HG03108 (cell line): ENCODE measurements around the gene SDK1.
"Not testable (repeated sequence)": the region's sequence is repeated elsewhere in the genome, so short reads cannot be mapped to it uniquely, and the experiment has no call there.

Experiments
- ATAC-seq: cut with Tn5 transposase; IDR thresholded peaks from one replicate; pipeline ENCODE4 v1.9.1; 2021; ENCODE audit warnings: moderate library complexity; ENCODE audit not compliant: unreplicated experiment

The SDK1 gene

DNA sequence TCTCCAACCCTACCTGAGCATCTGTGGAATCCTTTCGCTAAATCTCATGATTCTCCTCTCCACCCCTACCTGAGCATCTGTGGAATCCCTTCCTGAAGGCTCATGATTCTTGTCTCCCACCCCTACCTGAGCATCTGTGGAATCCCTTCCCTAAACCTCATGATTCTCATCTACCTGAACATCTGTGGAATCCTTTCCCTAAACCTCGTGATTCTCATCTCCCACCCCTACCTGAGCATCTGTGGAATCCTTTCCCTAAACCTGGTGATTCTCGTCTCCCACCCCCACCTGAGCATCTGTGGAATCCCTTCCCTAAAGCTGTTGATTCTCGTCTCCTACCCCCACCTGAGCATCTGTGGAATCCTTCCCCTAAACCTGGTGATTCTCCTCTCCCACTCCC is 342.0 kb downstream of the SDK1 start:
- no peak for ATAC-seq

DNA sequence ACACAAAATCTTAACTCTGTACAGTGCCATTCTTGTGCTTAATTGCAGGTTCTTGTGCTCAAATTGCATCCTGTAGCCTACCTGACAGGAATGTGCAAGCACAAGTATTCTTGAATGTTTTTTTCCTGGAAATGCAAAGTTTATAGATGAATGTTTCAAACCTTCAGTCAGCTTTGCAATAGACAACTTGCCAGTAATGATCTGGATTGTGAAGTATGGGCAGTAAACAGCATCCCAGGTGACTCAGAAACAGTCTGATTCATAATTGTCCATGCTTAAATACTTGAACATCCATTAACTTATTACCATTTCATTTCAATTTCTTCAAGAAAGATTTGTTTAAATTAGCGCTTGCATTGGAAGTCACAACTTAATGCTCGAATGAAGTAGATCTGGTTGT is 347.2 kb downstream of the SDK1 start:
- ATAC-seq = no peak

DNA sequence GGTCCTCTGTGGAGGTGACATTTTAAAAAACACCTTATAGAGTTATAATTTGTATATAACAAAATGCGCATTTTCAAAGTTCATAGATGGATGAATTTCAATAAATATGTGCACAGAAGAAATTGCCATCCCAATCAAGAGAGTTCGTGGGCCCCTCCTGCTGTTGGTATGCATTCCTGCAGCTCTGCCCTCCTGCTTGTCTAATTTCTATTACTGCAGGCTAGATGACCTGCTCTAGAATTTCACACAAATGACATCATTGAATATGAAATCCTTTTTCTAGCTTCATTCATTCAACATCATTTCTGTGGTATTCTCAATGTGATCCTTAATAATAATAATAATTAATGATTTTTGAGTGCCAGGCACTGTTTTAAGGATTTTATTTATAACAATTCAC is 348.2 kb downstream of the SDK1 start:
- no peak for ATAC-seq

DNA sequence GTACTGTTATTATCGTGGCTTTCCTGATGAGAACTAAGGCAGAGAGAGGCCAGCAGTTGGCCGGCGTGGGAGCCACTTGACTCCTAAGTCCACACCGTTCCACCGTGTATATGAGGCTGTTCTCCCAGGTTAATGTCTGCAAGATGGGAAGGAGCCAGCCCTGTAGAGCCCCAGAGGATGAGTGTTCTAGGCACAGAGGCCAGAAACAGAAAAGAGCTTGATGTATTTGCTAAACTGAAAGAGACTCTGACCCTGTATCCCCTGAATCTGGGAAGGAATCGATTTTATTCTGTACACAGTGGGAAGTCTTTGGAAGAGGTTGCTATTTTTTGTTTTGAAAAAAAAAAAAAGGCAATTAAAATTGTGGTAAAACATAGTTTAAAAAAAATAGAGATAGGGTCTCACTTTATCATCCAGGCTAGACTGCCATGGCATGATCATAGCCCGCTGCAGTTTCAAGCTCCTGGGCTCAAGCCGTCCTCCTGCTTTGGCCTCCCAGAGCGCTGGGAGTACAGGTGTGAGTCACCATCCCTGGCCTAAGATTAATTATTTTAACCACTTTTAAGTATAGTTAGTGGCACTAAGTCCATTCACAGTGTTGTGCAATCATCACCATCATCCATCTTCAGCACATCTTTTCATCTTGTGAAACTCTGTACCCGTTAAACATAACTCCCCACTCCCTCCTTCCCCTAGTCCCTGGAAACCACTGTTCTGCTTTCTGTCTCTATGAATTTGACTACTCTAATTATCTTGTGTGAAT is 348.8 kb downstream of the SDK1 start:
- ATAC-seq = no peak

DNA sequence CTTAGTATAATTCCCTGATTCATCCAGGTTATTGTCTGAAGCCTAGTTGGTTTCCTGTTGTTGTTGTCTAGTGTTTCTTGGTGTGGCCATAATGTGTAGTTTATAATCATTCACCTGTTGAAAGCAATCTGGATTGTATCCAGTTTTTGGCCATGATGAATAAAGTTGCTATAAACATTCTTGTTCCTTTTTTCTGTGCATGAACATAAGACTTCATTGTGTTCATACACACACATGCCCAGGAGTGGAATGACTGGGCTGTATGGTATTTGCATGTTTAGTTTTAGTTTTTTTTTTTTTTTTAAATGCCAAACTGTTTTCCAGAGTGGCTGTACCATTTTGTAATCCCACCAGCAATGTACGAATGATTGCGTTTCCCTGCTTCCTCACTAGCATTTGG is 349.8 kb downstream of the SDK1 start:
- no peak for ATAC-seq

DNA sequence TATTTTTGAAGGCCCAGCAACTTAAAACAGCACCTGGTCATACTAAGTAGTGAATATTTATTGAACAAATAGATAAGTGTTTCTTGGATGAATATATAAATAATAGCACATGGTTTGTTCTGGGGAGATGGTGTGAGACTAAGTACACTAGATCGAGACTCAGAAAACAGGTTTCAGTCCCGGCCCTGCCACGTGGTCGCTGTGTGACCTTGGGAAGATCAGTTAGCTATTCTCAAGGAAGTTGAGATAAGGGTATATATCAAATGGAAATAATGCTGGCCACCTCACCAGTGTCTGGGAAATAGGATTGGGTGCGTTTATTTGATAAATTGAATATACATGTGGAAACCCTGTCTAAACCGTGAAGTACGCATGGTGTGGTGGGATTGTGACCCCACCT is 354.6 kb downstream of the SDK1 start:
- no peak for ATAC-seq

DNA sequence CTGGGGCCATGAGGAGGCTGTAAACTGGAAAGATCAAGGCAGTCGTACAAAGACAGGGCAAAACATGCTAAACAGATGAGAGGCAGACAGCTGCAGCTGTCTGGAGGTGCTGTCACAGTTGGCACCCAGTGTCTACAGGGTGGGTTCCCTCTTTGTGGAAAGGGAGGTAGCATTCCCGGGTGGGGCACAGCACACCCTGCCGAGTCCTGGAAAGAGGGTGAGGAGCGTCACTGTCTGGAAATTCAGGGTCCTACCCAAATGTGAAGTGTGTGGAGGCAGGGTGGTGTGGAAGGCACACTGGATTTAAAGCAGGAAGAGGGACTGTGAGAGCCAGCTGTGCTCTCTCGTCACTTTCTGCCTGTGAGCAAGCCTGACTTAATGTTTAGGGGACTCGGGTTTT is 356.2 kb downstream of the SDK1 start:
- ATAC-seq = no peak

DNA sequence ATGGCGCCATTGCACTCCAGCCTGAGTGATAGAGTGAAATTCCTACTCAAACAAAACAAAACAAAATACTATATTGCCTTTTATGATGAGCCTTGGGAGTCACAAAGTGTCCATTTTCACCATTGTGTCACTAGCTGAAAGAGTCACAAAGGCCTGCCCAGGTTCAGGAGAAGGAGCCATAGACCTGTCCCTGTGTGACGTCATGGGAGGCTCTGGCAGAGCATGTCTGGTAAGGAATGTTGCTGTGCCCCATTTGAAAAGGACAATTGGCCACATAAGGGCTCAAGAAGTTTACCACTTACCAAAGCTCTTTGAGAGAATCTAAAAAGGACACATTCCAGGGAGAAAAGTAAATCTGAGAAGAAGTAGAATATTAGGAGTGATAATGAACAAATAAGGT is 367.7 kb downstream of the SDK1 start:
- ATAC-seq = no peak

DNA sequence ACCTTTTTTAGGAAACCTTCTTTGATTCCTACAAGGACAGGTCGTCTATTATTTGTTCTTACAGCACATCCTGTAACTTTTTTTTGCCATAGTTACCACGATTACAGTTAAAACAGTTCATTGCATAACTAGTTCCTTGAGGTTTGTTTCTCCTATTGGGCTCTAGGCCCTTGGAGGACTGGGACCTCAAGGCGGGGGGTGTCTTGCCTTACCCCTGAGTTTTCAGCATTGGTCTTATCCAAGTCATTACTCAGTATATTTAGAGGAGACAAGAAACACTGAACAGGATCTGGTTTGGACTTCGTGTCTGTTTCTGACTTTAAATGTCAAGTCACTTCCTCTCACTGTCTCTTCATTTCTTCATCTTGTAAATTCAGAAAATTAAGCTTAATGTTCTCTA is 369.8 kb downstream of the SDK1 start:
- ATAC-seq = no peak

DNA sequence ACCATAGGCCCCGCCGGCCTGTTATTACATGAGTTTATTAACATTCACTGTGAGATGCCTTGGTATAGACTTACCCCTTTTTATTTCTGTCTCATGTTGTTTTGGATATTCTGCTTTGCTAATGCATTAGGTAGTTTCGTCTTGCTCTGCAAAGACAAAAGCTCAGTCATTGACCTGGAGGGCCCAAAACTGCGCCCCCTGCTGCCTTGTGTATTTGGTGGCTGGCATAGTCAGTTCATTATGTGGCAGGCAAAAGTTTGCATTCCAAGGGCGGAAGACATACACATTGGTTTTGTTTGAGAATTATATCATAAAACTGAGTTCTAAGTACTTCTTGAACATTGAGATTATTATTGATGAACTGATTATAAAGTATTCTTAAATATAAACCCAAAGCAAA is 372.5 kb downstream of the SDK1 start:
- ATAC-seq = no peak

DNA sequence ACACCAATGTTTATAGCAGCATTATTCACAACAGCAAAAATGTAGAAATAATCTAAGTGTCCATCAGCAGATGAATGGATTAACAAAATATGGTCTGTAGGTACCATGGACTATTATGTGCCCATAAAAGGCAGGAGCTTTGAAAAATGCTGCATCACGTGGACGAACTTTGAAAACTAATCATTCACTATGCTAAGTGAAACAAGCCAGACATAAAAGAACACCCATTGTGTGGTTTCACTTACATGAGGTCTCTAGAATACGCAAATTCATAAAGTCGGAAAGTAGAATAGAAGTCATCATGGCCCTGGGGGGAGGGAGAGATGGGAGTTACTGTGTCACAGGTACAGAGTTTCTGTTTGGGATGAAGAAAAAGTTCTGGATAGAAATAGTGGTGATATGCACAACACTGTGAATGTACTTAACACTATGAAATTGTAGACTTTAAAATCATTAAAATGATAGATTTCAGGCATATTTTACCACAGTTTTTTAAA is 377.3 kb downstream of the SDK1 start:
- no peak for ATAC-seq

DNA sequence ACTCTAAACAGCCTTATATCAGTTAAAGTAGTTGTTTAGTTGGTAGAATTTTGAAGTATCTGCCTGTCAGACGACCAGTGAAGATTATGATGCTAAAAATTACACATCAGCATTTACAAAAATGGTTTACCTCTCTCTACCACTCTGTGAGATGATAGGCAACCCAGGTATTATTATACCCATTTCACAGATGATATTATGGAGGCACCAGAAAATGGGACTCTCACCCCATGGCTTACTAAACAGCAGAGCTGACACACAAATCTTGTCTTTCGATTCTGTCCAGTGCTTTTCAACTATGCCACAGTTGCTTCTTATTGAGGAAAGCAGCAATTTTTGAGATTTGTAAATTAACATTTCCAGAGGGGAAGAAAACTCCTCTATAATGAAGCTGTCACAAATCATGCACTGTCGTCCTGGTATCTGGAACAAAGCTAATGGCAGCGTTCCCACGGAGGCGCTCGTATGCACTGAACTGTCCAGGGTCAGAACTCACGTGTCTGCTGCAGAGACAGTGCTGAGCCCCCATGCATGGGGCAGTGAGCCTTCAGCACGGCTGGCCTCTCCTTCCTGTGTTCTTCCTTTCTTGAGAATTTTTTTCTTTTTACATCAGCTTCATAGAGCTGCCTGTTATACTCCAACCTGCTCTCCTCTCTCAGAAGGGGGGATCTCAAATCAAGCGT is 381.1 kb downstream of the SDK1 start:
- ATAC-seq = no peak

DNA sequence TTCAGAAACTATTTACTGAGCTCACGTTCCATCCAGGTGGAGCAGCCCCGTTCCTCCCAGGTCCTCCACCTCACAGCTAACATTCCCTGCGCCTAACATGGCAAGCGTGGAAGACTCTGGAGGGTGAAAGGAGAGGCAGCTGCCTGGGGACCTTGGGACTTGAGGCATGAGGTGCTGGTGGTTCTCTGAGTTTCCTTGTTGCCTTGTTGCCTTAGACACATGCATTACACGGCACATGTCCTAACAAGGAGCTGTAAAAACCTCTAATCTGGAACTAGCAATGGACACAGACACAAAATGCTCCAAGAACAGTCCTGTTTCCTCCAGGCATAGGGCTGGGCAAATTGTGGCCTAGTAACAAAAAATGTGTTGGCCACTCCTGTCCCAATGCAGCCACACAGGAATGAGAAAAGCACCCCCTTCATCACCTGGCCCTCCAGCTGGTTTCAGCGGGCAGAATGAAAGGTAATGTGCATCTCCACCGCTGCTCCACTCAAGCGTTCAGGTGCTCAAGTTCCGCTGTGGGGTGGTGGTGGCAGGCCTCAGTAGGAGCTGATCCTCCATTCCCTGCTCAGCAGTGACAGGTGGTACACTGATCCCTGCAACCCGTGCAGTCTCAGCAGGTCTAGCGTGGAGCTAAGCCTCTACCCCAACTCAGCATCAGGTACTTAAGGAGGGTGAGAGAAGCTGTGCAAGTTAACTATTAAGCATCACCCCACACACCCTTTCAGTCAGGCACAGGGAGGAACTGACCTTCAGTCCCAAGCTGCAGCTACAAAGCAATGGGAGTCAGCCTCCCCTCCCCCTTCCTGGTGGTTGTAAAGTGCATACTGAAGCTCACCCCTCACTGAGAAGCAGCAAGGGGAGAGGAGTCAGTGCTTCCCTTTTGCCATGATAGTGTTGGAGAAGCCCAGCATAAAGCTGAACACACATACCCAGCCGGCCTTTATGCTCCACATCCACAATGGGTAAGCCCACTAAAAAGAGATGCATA is 382.8 kb downstream of the SDK1 start:
- ATAC-seq = no peak

DNA sequence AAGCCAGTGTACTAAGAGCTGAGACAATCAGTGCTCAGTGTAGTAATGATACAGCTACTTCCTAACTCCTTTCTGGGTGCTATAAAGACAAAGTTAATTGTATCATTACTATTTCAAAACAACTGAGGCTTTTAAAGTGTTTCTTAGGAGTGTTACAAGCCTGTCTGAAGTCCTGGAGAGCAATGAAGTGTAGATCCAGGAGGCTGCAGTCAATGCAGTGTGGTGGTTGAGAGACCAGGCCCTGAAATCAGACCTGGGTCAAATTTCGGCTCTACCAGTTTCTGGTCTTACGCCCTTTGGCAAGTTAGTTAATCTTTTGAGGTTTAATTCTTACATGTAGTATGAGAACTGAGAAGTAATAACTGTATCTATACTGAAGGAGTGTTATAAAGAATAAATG is 387.0 kb downstream of the SDK1 start:
- ATAC-seq = no peak

DNA sequence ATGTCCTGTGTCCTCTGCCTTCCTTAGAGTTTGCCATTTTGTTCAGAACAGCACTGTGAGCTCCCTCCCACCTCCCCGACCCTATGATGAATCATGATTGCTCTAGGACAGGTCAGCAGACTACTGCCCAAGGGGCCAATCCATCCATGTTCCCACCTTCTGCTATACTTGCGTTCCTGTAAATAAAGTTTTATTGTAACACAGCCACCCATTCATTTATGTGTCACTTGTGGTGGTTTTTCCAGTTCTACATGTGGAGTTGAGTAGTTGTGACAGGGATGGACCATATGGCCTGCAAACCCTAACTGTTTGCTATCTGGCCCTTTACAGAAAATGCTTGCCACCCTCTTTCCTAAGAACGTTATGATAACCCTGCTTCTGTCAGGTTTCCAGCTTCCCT is 387.8 kb downstream of the SDK1 start:
- no peak for ATAC-seq

DNA sequence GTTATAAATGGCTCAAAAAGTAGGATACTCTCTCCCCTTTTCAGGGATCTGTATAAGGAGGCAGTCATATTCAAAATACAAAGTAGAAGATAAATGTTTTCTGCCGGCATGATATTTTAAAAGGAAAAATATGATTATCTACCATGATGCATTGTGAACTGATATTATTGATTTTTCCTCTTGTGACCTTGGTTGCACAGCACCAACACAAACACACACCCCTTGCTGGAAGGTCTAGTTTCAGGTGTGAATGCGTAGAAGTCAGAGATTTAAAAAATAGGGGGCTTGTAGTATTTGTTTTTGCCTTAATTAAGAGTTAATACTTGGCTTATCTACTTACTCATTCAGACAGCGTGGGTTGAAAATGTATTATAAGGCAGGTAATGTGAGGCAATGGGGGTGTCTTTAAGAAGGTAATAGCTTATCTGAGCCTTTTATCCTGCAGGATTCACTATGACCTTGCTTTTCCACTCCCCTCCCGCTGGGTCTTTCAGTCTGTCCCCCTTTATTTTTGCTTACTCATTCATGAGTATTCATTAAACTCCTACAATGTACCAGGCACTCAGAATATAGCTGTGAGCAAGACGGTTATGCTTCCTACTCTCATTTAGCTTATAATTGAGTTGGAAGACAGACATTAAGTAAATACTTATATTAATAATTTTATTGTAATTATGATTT is 390.6 kb downstream of the SDK1 start:
- no peak for ATAC-seq

DNA sequence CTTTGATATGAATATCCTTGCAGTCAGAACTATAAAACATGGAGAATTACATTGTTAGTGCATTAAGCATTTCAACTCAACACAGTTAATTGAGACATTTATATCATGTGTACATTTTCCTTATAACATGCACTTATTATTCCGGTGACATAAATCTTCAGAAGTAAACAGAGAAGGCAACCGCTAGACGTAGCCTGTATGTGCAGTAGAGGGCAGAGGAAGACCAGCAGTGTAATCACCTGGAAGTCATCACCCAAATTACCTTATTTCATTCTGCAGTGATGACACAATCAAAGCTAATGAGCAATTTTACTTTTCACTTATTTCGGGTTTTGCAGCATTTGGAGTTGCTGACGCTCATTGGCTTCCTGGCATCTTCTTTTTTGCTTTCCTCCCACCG is 394.6 kb downstream of the SDK1 start:
- ATAC-seq = no peak

DNA sequence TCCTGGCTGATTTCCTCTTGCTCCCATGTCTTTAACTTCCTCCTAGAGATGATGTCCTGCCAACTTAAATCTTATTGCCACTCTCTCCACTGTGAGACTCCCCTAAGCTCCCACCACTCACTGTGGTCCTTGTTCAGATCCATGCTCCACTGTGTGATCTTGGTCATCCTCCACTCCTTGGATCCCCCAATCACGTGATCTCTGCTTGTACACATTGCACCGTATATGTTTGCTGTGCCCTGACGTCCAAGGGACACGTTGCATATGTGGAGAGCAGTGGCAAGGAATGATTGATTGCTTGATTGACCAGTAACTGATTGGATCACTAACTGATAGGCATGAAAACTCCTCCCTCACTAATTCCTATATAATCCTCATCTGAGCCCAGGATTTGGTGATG is 395.1 kb downstream of the SDK1 start:
- no peak for ATAC-seq

DNA sequence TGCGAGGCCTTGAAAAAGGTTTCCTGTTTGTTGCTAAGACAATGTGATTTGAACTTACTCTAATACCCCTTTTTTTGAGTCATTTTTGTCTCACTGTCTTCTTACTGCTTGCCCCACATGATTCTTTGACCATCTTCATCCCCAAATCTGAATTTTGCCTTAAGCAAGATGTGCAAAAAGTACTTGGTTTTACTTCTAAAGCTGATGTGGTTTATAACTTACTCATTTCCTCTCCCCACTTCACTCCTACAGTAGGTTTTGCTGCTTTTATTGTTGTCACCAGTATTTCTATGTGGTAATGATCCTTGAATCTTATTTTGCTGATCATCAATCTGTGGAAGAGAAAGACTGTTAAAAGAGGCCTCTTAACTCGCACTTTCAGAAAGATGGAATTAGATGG is 396.4 kb downstream of the SDK1 start:
- ATAC-seq = no peak

DNA sequence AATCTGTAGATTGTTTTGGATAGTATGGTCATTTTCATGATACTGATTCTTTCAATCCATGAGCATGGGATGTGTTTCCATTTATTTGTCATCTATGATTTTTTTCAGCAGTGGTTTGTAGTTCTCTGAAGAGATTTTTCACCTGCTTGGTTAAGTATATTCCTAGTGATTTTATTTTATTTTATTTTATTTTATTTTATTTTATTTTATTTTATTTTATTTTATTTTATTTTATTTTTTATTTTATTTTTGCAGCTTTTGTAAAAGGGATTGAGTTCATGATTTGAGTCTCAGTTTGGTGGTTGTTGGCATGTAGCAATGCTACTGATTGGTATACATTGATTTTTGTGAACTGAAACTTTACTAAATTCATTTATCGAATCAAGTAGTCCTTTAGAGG is 404.2 kb downstream of the SDK1 start:
- ATAC-seq = no peak

DNA sequence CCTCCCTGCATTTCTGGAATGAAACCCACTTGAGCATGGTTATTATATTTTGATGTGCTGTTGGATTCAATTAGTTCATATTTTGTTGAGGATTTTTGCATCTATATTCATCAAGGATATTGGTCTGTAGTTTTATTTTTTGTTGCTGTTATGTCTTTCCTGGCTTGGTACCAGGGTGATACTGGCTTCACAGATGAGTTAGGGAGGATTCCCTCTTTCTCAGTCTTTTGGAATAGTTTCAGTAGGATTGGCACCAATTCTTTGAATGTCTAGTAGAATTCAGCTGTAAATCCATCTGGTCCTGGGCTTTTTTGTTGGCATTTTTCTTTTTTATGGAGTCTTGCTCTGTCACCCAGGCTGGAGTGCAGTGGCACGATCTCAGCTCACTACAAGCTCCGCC is 405.0 kb downstream of the SDK1 start:
- not testable (repeated sequence) for ATAC-seq
